Pancreas (tissue), 10 donors: ENCODE results near the gene DUSP7. TPM values are rescaled to one million over a fixed set of nuclear protein-coding genes. Genes with fewer than 3 reads are reported as not detected.

ENCODE experiments used
- ATAC-seq, 4 donors: fragments of 200-7000 bp; cut with Tn5 transposase; one replicate each; pipeline versions ENCODE4 v1.8.0 to v1.9.1; 2020; ENCODE audit warnings: mild to moderate bottlenecking in 4 of 4, moderate library complexity in 4 of 4
- DNase-seq, 6 donors: peaks; one replicate each; pipeline ENCODE4 v3.0.0-alpha.2; 2020
- FAIRE-seq: peaks from 2 replicates; lab custom pipeline; 2012; peaks lifted over from hg19 to GRCh38; lab: Jason Lieb, UNC
- H3K27ac ChIP-seq, 4 donors: fragments of 200-600 bp; sonication (generic); 1 replicate in 3 of 4; 2 replicates in 1 of 4; pipeline versions ENCODE4 v1.5.0 to v1.8.0; 2020
- H3K27me3 ChIP-seq, 4 donors: fragments of 200-600 bp; one replicate each; pipeline ENCODE4 v1.8.0; 2021
- H3K36me3 ChIP-seq, 3 donors: fragments of 200-600 bp; sonication (generic) in 1 of 3; one replicate each; pipeline versions ENCODE4 v1.5.0 to v1.8.0; 2020 to 2021
- H3K4me1 ChIP-seq, 3 donors: fragments of 200-600 bp; one replicate each; pipeline ENCODE4 v1.8.0; 2021
- H3K4me3 ChIP-seq, 4 donors: fragments of 200-600 bp; sonication (generic) in 2 of 4; one replicate each; pipeline versions ENCODE4 v1.5.0 to v1.8.0; 2020 to 2021
- H3K9me3 ChIP-seq, 4 donors: fragments of 200-600 bp; one replicate each; pipeline ENCODE4 v1.8.0; 2021
- CTCF ChIP-seq, 4 donors: fragments of 200-600 bp; sonication (generic) in 3 of 4; IDR thresholded peaks; one replicate each; pipeline versions ENCODE4 v1.5.0 to v1.8.0; 2021; ENCODE audit warnings: antibody characterized with exemption in 4 of 4
- WGBS, 2 donors: extraction: QIAGEN DNeasy Blood & Tissue Kit; methylation state at CpG; one replicate each; pipeline ENCODE4 v1.1.7; 2013; 5-methylcytosine and 5-hydroxymethylcytosine counted together
- intact Hi-C, 3 donors: fragments of 100-400 bp; cut with DNase I; formaldehyde crosslinking; loops; one replicate each; pipeline versions ENCODE4 v1.11.1 to v1.14.2; 2022
- polyA plus RNA-seq, 2 donors: library from polyadenylated mRNA; stranded (reverse); fragments of 200-250 nt; gene quantifications; one replicate each; pipeline ENCODE4 v1.2.3, GENCODE V29; 2013
- total RNA-seq, 6 donors: library from RNA; stranded (reverse); fragmentation: NEBNext Ultra II Directional in 4 of 6; extraction: Animal tissue kit (Norgen Biotek cat#: 25700) in 4 of 6; gene quantifications; one replicate each; pipeline versions ENCODE4 v1.2.1 to v1.2.4, GENCODE V29; 2021 to 2023
- donor health status: healthy with polysubstance abuse.
- donor health status: DM: no; HTN: no; CAD: no; lungs with moderate emphysema.
- donor health status: DM: no; HTN: no; CAD: no.
- donor health status: control.
- donor health status: control.
- donor health status: Bipolar disorder and iron deficiency.
- donor health status: DM: yes; HTN: yes; CAD: no.
- donor health status: DM: no; HTN: no; CAD: no.
- donor health status: DM: no; HTN: no; CAD: no.
- donor health status: DM: yes; HTN: yes; CAD: no.

DUSP7 gene
- total and polyA plus RNA-seq, 8 donors, result 2.6 to 7.6 (median 4.6) TPM

GRCh38 chr3:52023860-52024764 is 32.3 kb downstream of the DUSP7 start:
- FAIRE-seq, result no peak
- intact Hi-C loops, result no loop called here
- no peak for DNase-seq
- Histone ChIP-seq H3K36me3 (no peaks in the 10 kb centered on the region), H3K9me3 (no peaks in the 10 kb centered on the region), H3K27me3 (no peaks in the 10 kb centered on the region), H3K4me1 (no peaks in the 10 kb centered on the region), H3K27ac (no peak overlapping the region), H3K4me3 (no peak overlapping the region)
- 71% methylated on average over 8 of the region's 8 CpGs for WGBS, 2 donors
- no peak for ATAC-seq
- no peak for TF ChIP-seq CTCF (IDR thresholded peaks at IDR 0.05)

GRCh38 chr3:52023101-52023770 is 33.1 kb downstream of the DUSP7 start:
- Histone ChIP-seq H3K36me3 (no peaks in the 10 kb centered on the region), H3K9me3 (no peaks in the 10 kb centered on the region), H3K27ac (no peak overlapping the region), H3K4me3 (no peak overlapping the region), H3K27me3 (no peaks in the 10 kb centered on the region), H3K4me1 (no peaks in the 10 kb centered on the region)
- intact Hi-C loops, result no loop called here
- WGBS, 2 donors, result 78 to 91% methylated on average over 3 of the region's 3 CpGs
- ATAC-seq, result no peak
- no peak for DNase-seq
- no peak for FAIRE-seq
- TF ChIP-seq CTCF (IDR thresholded peaks at IDR 0.05), result no peak

GRCh38 chr3:52022323-52023100 is 33.9 kb downstream of the DUSP7 start:
- H3K4me3 ChIP-seq, result no peak overlapping the region

More at GRCh38 chr3:52022323-52023100, 33.9 kb downstream of the DUSP7 start:
- ATAC-seq (no peak), DNase-seq (no peak), FAIRE-seq (no peak)
- intact Hi-C loops, result no loop called here
- Histone ChIP-seq H3K9me3 (no peaks in the 10 kb centered on the region), H3K27ac (no peak overlapping the region), H3K4me1 (no peaks in the 10 kb centered on the region), H3K36me3 (no peaks in the 10 kb centered on the region), H3K27me3 (no peaks in the 10 kb centered on the region)
- WGBS, 2 donors, result 69 to 75% methylated on average over 20 of the region's 20 CpGs
- TF ChIP-seq CTCF (IDR thresholded peaks at IDR 0.05), result no peak
